ENCODE data around the gene PRR18. TPM values are rescaled to one million over a fixed set of nuclear protein-coding genes. Genes with fewer than 3 reads are reported as not detected.

Gene PRR18
- total RNA-seq, 1 donor from 2014 or later: 0.14 TPM

DNA sequence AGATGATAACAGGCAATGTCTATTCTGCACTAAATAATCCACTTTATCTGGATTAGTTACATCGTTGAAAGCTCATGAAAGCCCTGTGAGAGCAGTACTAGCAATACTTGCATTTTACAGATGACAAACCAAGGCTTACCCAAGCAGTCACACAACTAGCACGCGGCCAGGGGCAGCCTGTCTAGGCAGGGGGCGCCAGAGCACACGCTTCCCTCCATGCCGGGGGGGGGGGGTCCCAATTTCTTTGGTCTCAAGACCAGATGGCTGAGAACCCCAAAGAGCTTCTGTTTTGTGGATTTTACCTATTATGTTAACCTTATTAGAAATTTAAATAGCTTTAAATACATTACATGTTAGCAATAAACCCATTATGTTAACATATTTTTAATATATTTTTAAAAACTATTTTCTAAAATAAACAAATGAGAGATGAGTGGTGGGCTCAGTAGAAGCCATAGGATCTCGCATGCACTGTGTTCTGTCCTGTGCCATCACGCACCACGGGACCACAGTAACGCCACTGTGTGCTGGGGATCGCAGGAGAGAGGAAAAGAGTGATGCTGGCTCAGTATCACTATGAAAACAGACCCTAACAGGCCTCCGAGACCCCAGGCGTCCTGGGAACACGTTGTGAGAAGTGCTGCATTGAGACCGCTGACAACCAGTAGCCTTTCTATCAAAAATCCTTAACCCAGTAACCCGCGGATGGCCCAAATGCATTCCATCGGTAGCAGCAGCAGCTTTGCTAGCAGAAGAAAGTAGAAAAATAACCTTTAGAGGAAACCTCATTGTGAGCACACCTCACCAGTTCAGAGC is 5.3 kb upstream of the PRR18 start:
- Mint-ChIP-seq H3K36me3 (ENCODE audit: low read depth, unreplicated experiment) (peaks cover 5% of the 10 kb centered on the region), H3K4me1 (ENCODE audit: low read depth, unreplicated experiment) (peaks cover 3% of the 10 kb centered on the region), H3K27ac (ENCODE audit: unreplicated experiment) (no peak overlapping the region), H3K9me3 (ENCODE audit: unreplicated experiment) (no peaks in the 10 kb centered on the region), H3K4me3 (ENCODE audit: unreplicated experiment) (no peak overlapping the region), H3K27me3 (ENCODE audit: low read depth, unreplicated experiment) (peaks cover 24% of the 10 kb centered on the region)
- Histone ChIP-seq H3K36me3 (ENCODE audit: insufficient read depth, low read length) (no peaks in the 10 kb centered on the region), H3K9me3 (ENCODE audit: insufficient read depth, low read depth, low read length) (no peaks in the 10 kb centered on the region), H3K4me2 (ENCODE audit: low read length) (no peak overlapping the region), H3K79me2 (ENCODE audit: insufficient read depth, low read length) (no peaks in the 10 kb centered on the region), H3K4me3 (ENCODE audit: insufficient read depth, low read depth, low read length) (no peak overlapping the region), H4K20me1 (ENCODE audit: insufficient read depth, low read length) (peaks cover 1% of the 10 kb centered on the region), H3K27ac (ENCODE audit: low read depth, low read length) (no peak overlapping the region), H3K9ac (ENCODE audit: low read length) (no peak overlapping the region), H3K4me1 (ENCODE audit: insufficient read depth, low read length) (peaks cover under 1% of the 10 kb centered on the region), H2AFZ (ENCODE audit: low read depth, low read length) (no peak overlapping the region), H3K27me3 (ENCODE audit: insufficient read depth, low read length) (peaks cover 15% of the 10 kb centered on the region)
- FAIRE-seq (no peak), DNase-seq (ENCODE audit: low read depth) (peak; percentile 11)
- TF ChIP-seq CTCF (IDR thresholded peaks at IDR 0.05; ENCODE audit: insufficient read depth, low read depth, low read length) (peak; percentile 30), EZH2 (IDR thresholded peaks at IDR 0.05; ENCODE audit: insufficient read depth, low read length) (no peak)

DNA sequence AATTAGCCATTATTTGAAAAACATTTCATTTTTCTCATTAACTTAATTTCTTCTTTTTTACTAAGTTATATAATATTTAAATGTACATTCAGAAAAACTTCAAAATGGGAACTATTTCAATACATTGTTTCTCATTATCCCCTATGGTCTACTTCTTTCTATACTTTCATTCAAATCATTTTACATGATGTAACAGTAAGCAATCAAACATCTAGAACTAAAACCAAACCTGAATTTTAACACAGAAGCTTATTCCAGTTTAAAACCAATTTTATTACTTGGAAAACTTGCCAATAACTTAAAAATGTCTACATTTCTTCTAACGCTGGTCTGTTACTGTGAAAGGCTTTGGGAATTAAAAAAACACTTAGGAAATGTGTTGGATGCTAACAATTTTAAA is 4.6 kb upstream of the PRR18 start:
- Mint-ChIP-seq H3K9me3 (ENCODE audit: unreplicated experiment) (no peaks in the 10 kb centered on the region), H3K4me3 (ENCODE audit: unreplicated experiment) (no peak overlapping the region), H3K27me3 (ENCODE audit: low read depth, unreplicated experiment) (peaks cover 24% of the 10 kb centered on the region), H3K36me3 (ENCODE audit: low read depth, unreplicated experiment) (peaks cover 5% of the 10 kb centered on the region), H3K27ac (ENCODE audit: unreplicated experiment) (no peak overlapping the region), H3K4me1 (ENCODE audit: low read depth, unreplicated experiment) (no peaks in the 10 kb centered on the region)
- Histone ChIP-seq H2AFZ (ENCODE audit: low read depth, low read length) (no peak overlapping the region), H3K36me3 (ENCODE audit: insufficient read depth, low read length) (no peaks in the 10 kb centered on the region), H3K4me2 (ENCODE audit: low read length) (no peak overlapping the region), H3K27ac (ENCODE audit: low read depth, low read length) (no peak overlapping the region), H3K79me2 (ENCODE audit: insufficient read depth, low read length) (no peaks in the 10 kb centered on the region), H4K20me1 (ENCODE audit: insufficient read depth, low read length) (no peaks in the 10 kb centered on the region), H3K27me3 (ENCODE audit: insufficient read depth, low read length) (peaks cover 18% of the 10 kb centered on the region), H3K9me3 (ENCODE audit: insufficient read depth, low read depth, low read length) (no peaks in the 10 kb centered on the region), H3K4me1 (ENCODE audit: insufficient read depth, low read length) (peaks cover 2% of the 10 kb centered on the region), H3K4me3 (ENCODE audit: insufficient read depth, low read depth, low read length) (no peak overlapping the region), H3K9ac (ENCODE audit: low read length) (no peak overlapping the region)
- FAIRE-seq: no peak
- TF ChIP-seq EZH2 (IDR thresholded peaks at IDR 0.05; ENCODE audit: insufficient read depth, low read length) (no peak), CTCF (IDR thresholded peaks at IDR 0.05; ENCODE audit: insufficient read depth, low read depth, low read length) (no peak)
- no peak for DNase-seq (ENCODE audit: low read depth)

GRCh38 chr6:166310634-166311033 is 2.4 kb upstream of the PRR18 start:
- Mint-ChIP-seq H3K27ac (ENCODE audit: unreplicated experiment) (no peak overlapping the region), H3K36me3 (ENCODE audit: low read depth, unreplicated experiment) (no peaks in the 10 kb centered on the region), H3K4me1 (ENCODE audit: low read depth, unreplicated experiment) (no peaks in the 10 kb centered on the region), H3K9me3 (ENCODE audit: unreplicated experiment) (no peaks in the 10 kb centered on the region), H3K4me3 (ENCODE audit: unreplicated experiment) (no peak overlapping the region), H3K27me3 (ENCODE audit: low read depth, unreplicated experiment) (peaks cover 32% of the 10 kb centered on the region)
- H3K27ac ChIP-seq (ENCODE audit: low read depth, low read length): no peak overlapping the region
- H2AFZ ChIP-seq (ENCODE audit: low read depth, low read length): no peak overlapping the region
- no peak for DNase-seq (ENCODE audit: low read depth)
- no peaks in the 10 kb centered on the region for H4K20me1 ChIP-seq (ENCODE audit: insufficient read depth, low read length)
- H3K4me2 ChIP-seq (ENCODE audit: low read length): no peak overlapping the region
- peaks cover 7% of the 10 kb centered on the region for H3K4me1 ChIP-seq (ENCODE audit: insufficient read depth, low read length)
- H3K4me3 ChIP-seq (ENCODE audit: insufficient read depth, low read depth, low read length): no peak overlapping the region
- peaks cover 36% of the 10 kb centered on the region for H3K27me3 ChIP-seq (ENCODE audit: insufficient read depth, low read length)
- H3K79me2 ChIP-seq (ENCODE audit: insufficient read depth, low read length): no peaks in the 10 kb centered on the region
- H3K36me3 ChIP-seq (ENCODE audit: insufficient read depth, low read length): no peaks in the 10 kb centered on the region
- no peaks in the 10 kb centered on the region for H3K9me3 ChIP-seq (ENCODE audit: insufficient read depth, low read depth, low read length)
- no peak for FAIRE-seq
- TF ChIP-seq EZH2 (IDR thresholded peaks at IDR 0.05; ENCODE audit: insufficient read depth, low read length) (no peak), CTCF (IDR thresholded peaks at IDR 0.05; ENCODE audit: insufficient read depth, low read depth, low read length) (no peak)
- no peak overlapping the region for H3K9ac ChIP-seq (ENCODE audit: low read length)

All from astrocyte (in vitro differentiated cells and primary cell).